ENCODE data around the gene HNRNPUL2.

HNRNPUL2 gene

GRCh38 chr11:62667460-62667859 is 59.8 kb downstream of the HNRNPUL2 start:
- DNase-seq (ENCODE audit: low read depth in 2 of 2), result no peak

- DNase-seq (ENCODE audit: low read depth in 2 of 2), result no peak
These were observed 60.9 kb downstream of the HNRNPUL2 start for GRCh38 chr11:62666259-62666926.

- peak; percentile 50 to 57 for DNase-seq (ENCODE audit: low read depth in 2 of 2)
These were observed 61.5 kb downstream of the HNRNPUL2 start for GRCh38 chr11:62665599-62666258.

GRCh38 chr11:62665075-62665598 is 62.1 kb downstream of the HNRNPUL2 start, which contains the start of the genes C11orf98 and CSKMT:
C11orf98 (minus strand) TSS chr11:62665210; CDS start chr11:62665169, 41 bp downstream.
CSKMT (plus strand) TSS chr11:62665312; CDS start chr11:62665880, 568 bp downstream.
- peak; percentile 91 to 93 for DNase-seq (ENCODE audit: low read depth in 2 of 2)

- peak in 1 of 2 donors; percentile 46 for DNase-seq (ENCODE audit: low read depth in 2 of 2)
These were observed 62.7 kb downstream of the HNRNPUL2 start for GRCh38 chr11:62664405-62665074.
